HPDE6-E6E7 (cell line): ENCODE results near the gene NLGN4X.

ENCODE experiments used
- DNase-seq: peaks from one replicate; pipeline ENCODE4 v3.0.0; 2011; ENCODE audit warnings: missing footprints; ENCODE audit errors: extremely low spot score

Gene NLGN4X

DNA sequence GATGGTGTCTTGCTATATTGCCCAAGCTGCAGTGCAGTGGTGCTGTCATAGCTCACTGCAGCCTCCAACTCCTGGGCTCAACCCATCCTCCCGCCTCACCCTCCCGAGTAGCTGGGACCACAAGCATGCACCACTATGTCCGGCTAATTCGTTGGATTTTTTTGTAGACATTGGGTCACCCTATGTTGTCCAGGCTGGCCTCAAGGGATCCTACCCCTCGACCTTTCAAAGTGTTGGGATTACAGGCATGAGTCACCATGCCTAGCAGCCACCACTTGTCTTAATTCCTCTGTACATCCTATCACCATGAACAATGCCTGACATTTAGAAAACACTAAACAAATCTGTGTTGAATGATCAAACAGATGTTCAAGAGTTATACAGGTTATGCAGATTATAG, 76.7 kb downstream of the NLGN4X start:
- no peak for DNase-seq

DNA sequence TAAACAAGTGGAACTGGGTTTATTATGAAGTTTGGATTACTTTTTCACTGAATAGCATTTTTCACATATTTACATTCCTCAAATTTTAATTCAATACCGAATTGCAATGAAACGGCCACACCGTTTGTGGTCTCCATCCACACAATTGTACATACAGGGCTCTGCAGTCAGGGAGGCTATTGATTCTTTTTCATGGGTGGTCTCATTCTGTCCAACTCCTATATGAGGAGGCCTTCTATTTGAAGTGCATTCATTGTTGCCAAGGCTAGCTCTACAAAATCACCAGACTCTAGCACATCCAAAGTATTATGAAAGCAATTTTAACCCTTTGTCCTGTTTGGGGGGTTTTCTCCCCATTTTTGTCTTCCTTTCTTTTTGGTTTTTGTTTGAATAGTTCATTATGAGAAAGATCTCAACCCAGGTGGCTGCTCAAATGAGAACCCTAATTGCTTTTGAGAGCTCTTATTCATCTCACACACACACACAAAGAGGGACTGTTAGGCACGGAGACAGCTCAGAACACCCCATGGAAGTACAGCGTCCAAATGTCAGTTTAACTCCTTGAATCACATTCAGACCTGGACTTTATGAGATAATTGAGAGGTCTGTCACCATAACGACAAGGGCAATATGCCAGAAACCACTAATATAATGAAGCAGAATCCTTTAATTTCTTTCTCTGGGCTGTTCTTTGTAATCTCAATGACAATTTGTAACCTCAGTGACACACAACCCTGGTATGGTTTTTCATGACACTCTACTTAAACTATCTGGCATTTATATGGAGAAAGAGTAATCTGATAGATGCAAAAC, 79.4 kb downstream of the NLGN4X start:
- DNase-seq: no peak

DNA sequence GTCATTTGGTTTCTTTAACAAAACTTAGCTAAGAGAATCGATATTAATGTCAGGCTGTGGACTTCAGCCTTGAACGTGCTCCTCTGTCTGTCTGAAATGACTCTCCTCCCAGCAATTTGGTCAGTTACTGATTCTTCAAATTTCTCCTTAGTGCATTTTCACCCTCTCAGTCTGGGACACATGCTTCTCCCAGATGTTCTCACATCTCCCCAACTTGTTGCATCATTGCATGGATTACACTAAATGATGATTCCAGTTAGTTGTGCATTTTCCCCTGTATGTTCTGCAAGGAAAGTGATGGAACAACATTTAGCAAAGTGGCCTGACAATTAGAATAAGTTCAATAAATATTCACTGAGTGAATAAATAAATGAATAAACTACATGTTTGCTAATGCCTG, 94.4 kb downstream of the NLGN4X start:
- DNase-seq: no peak

DNA sequence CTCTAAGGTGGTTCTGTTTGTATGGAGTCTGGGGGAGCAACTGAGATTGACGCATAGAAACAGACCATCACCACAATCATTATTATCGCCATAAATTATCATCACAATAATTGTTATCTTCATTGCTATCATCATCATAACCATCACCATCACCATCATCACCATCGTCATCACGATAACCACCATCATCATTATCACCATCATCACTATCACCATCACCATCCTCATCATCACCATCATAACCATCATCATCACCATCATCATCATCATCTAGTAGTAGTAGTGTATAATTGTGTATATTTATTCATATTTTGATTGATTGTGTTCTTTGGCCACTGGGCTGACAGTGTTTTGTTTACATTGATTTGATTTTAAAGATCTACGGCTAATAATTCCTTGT, 95.7 kb downstream of the NLGN4X start:
- no peak for DNase-seq

DNA sequence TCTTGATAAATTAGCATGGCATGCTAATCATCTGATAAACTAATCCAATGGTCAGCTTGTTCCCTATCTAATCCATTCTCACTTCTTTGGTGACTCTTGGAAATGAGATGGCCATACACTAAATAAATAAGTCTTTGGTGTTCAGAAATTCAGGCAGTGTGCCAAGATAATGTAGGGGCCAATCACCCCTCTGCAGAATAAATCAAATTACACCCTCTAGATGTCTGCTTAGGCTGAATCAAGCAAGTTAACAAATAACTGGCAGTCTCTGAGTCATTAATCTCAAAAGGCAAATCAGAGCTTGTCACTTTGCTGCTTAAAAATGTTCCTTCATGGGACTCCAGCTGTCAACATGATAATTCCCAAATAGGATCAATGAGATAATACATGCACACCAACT, 97.4 kb downstream of the NLGN4X start:
- no peak for DNase-seq

DNA sequence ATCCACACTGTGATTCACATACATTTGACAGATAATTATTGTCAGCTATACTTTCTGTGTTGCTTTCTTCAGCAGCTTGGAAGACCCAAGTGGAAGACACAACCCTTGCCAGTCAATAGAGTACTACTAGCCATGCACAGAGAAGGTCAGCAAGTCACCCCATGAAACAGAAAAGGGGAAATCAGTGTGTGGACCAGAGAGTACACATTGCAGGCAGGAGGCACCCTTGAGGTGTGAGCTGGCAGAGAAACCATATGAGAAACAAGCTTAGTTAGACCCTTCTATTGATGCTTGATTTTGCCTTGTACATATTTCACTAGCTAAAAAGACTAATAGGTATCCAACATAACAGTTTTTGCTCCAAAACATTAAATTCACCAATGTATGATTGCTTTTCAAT, 99.5 kb downstream of the NLGN4X start:
- DNase-seq: no peak

DNA sequence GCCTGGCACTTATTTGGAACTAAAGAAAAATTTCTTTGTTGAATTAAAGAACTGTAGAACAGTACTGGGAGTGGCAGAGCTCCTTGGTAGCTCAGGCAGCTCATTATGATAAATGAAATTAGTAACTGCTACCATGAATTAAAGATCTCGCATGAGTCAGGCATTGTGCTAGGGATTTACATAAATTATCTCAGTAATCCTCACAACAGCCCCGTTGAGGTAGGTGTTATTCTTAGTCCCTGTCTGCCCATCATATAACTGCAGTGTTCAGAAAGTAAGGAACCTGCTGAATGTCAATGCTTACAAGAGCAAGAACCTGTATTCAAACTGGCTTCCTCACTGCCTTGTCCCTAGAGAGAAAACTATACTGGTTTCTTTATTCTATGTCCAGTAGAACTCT, 108.3 kb downstream of the NLGN4X start:
- DNase-seq: no peak

DNA sequence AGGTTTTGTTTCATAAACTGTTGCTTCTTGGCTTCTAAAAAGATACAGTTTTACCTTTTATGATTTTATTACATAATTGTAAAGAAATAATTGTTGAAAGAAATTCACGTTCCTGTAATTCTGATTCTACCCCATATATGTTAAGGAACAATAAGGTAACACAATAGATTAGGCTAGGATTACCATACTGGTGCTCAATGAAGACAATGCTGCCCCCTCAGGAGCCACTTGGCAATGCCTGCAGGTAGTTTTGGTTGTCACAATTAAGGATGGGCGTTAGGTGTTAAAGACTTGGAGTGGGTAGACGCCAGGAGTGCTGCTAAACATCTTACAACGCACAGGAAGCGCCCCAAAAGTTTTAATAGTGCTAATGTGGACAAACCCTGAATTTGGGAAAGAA, 133.2 kb downstream of the NLGN4X start:
- no peak for DNase-seq

DNA sequence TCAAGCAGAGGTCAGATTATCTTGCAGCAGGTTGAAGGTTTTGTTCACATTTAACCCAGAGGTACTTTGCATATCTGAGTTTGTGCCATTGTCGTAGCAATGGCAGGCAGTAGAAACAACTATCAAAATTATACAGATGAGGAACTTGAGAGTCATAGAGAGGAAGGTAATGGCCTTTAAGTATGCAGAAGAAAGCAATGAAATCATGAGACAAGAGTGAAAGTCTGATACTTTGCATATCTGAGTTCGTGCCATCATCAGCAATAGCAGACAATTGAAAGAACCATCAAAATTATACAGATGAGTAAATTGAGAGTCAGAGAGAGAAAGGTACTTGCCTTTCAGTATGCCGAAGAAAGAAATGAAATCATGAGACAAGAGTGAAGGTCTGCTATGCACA, 154.1 kb downstream of the NLGN4X start:
- no peak for DNase-seq

DNA sequence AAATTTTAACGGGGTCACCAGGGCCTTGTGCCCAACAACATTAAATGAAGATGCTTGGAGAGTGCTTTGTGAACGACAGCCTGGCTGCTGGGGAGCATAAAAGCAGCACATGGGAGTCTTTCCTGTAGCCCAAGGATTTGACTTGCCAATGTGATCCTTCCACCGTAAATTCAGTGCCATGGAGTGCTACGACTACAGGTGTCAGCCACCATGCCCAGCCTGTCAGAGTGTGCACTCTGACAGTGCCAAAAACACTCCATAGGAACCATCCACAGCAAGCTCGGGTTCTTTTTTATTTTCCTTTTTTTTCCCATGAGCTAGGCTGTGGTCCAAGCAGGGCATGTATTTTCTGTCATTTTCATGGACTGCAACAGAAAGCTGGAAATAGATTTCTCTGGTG, 156.9 kb downstream of the NLGN4X start:
- DNase-seq: no peak

DNA sequence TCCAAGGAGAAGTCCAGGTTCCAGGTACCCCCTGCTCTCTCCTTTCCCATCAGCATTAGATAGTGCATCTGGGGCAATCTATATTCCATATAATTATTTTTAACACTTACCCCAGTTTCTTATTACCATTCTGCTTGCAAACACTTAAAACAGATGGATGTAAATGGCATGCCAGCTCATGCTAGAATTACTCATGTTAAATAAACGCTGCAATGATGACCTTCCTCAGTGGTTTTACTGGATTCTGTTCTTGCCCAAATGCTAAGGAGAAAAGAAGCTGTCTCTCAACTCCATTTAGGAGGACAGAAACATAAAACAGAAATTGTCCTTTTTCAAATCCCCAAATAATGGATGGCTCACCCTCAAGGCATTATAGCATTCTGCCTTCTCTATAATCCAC, 161.1 kb downstream of the NLGN4X start:
- no peak for DNase-seq

DNA sequence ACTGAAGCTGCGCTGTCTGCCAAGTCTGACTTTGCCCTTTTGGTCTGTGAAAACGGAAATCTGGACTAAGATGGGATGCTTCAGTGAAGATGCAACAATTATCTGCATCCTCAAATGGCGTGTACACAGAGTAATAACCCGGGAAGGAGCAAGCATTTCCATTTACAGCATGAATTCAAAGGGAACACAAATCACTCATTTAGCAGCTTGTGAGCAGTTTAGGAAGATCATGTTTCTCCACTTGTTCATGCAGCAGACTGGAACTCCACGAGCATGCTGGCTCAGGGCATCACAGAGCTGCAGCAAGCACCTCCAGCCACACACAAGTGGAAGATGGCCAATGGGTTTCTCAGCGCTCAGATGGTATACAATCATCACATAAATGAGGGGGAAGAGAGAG, 175.5 kb downstream of the NLGN4X start:
- no peak for DNase-seq

DNA sequence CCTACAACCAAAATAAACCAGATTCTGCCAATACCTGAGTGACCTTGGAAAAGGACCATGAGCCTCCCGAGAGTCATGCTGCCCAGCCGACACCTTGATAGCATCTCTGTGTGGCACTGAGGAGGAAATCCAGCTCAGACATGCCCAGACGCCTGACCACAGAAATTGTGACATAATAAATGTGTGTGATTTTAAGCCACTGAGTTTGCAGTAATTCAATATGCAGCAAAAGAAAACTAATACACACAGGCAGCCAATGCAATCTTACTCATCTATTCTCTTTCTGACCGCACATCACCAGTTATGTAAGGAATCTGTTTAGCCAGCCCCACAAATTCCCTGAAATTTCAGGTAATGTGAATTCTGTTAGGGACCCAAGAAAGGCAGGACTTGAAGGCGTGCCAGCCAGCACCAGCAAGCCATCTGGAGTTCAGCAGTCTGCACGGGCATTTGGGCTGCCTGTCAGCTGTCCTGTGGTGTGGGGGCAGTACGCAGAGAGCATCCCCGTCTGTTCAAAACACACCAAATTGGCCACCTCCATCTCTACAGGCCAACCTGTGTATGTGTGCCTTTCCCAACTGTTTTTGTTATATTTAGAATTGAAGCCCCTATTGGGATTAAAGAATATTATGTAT, 176.4 kb downstream of the NLGN4X start:
- DNase-seq: no peak

DNA sequence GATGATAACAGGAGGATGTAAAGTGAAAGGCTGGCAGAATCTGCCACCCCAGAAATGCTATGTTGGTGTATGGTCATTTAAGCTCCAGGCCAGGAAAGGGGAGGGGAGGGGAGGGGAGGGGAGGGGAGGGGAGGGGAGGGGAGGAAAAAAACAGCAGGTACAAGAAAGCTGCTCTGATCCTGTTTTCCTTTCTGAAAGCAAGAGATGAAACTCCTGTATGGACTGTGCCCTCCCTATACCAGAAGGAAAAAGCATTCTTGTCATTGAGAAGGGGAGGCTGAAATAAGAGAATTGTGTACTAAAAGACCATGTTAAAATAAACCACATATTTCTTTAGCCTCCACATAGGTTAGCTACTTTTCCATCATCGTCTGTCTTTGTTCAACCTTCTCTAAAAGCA, 179.5 kb downstream of the NLGN4X start:
- DNase-seq: no peak

DNA sequence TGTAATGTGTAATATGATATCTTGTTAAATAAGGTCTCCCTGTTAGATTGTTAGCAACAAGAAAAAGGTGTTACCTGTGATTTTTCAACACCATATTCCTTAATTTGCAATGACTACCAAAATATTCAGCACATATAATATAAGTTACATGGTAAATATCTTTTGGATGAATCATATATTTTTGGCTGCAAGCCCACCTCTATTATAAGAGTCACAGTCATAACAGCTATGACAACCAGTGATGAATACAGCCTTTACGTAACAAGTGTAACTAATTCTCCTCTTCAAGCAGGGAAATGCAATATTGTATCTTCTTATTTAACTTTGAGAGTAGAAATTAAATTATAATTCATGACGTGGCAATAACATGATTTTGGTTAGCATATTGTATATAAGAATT, 187.0 kb downstream of the NLGN4X start:
- no peak for DNase-seq

DNA sequence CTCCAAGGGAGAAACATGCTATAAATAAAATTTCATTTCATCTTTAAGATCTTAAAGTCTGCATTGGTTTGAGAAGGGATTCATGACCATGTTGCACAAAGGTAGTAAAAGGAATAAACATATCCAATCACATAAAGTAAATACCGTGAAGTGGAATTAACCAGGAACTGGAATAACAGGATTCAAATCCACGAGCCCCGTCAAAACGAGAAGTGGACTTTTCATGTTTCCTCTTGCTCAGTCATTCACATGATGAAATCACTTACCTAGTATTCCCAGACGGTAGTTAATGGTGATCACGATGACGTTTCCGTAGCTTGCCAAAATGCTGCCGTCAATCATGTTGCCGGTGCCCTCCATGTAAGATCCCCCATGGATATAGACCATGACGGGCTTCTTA, 199.7 kb downstream of the NLGN4X start:
- DNase-seq: no peak

DNA sequence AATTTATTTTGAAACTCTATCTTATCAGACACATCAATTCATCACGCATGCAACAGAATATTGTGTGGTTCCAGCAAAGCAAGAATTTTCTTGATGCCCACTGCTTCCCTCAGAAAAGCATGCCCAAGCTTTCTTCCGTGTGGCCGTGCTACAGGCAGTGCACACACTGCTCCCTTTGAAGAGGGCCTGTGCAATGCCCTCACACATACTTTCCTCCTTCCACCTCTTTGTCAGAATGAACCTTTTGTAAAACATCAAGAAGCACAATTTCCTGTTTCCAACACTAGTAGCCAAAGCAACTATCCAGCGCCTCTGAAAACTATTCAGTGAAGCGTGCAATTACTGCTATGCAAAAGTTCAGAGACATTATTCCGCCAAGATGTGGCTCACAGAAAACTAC, 201.7 kb downstream of the NLGN4X start:
- no peak for DNase-seq

DNA sequence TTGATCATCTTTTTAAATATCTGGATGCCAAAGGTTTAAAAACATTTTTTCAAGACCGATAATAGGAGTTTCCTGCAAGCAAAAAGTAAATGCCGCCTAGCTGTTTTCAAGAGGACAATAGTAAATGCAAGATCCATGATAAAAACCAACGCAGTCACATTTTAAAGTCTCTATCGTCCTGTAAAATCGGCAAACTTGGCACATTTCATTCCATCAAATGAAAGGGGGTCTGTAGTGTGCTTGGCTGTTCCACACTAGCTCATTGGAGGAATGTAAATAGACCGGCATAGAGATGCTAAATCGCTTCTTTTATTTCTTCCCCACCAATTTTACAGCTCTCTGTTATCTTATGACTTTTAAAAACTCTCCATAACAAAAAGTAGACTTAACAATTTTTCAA, 202.2 kb downstream of the NLGN4X start:
- no peak for DNase-seq

DNA sequence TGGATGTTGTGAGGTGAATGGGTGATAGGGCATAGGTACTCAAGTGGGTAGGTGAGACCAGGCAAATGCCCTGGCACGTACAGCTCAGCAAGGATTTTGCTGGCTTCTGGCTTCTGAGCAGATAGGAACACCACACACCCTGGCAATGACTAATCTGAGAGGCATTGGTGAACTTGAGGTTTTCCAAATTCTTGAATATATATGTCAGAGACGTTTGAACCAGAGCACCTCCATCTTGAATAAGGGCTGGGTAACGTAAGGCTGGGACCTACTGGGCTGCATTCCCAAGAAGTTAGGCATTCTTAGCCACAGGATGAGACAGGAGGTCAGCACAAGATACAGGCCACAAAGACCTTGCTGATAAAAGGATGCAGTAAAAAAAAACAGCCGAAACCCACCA, 204.5 kb downstream of the NLGN4X start:
- no peak for DNase-seq

DNA sequence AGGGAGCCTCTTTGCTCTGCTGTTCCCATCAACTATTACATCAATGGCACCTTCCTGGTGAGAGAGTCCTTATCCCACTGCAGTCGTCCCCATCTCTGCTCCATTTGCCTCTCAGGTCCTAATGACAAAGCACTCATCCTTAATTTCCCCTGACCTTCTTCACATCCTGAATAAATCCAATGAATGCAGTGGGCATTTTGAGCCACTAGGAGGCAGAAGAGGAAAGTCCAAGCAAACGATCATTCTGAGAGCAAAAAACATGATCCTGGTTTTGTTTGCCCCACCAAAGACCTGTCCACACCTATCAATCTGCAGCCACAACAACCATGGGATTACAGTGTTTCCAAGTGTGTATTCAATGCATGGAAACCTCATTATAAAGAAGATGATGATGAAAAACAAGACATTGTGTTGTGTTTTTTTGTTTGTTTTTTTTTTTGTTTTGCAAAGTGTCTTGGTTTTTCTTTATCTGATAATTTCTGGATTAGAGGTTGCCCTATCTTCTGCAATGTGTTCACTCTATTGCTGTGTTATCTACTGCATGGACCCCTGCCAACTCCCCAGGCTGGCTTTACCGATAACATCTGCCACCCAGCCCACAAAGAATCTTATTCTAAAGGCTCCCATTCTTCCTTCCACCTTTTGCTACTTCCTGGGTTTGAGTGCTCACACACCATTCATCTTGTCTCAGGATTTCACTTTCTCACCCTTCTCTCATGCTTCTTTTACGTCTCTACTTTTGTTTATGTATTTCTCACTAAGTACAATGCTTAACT, 207.2 kb downstream of the NLGN4X start:
- DNase-seq: no peak

DNA sequence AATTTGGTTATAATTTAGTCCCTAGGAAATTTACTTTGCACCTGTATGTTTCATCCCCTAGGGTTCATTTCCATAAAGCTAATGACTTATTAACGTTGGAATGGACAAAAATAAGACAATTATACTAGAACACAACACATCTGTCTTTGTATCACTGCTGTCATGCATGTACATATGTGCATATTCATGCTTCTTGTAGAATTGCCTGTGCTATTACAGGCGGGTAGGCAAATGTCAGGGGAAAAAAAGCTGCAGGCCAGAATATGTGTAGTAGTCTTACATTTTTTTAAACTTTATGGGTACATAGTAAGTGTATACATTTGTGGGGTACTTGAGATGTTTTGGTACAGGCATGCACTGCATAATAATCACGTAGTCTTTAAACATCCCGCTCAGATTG, 209.6 kb downstream of the NLGN4X start:
- no peak for DNase-seq

DNA sequence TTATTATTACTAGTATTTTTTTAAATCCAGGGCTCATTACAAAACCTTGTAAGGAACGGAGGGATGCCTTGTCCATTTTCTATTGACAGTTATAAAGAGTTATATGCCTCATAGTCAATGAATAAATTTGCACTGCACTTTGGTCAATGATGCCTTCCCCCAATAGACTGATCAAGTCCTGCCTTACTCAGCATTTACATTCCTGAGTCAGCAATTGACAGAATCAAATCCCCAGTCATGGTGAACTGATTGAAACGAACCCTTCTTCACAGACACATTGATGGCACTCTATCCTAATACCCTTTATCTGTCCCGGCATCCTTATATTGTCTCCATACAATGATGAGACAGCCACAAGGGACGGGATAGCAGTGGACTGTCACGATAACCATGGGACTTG, 213.2 kb downstream of the NLGN4X start:
- no peak for DNase-seq

DNA sequence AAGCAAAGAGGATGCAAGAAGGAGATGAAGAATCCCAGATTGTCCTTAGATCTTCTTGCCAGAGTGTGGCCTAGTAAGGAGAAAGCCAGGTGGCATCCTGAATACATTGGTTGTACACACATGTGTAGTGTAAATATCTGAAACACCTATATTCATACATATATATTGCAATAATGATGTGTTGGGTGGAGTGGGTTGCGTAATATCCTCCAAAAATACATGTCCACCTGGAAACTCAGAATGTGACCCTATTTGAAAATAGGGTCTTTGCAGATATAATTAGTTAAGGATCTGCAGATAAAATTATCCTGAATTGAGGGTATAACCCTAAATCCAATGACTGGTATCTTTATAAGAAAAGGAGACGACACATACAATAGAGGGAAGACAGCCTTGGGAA, 216.3 kb downstream of the NLGN4X start:
- no peak for DNase-seq
